C1 segment of cervical spinal cord (tissue), 14 donors: Measurements from ENCODE around the gene CCDC182.

Experiments used
- DNase-seq, 14 donors: peaks; one replicate each; lab custom pipeline; 2025; lab: John Stamatoyannopoulos, UW

The CCDC182 gene

GRCh38 chr17:57745242-57745641 lies at the start of gene CCDC182:
Gene CCDC182, minus strand, starts transcription at chr17:57745299. Its CDS starts 27 bp downstream, at chr17:57745272.
- no peak for DNase-seq

GRCh38 chr17:57794841-57795240 lies 49.7 kb upstream of the CCDC182 start:
- DNase-seq, result no peak

GRCh38 chr17:57788725-57789124 lies 43.6 kb upstream of the CCDC182 start:
- no peak for DNase-seq

DNA sequence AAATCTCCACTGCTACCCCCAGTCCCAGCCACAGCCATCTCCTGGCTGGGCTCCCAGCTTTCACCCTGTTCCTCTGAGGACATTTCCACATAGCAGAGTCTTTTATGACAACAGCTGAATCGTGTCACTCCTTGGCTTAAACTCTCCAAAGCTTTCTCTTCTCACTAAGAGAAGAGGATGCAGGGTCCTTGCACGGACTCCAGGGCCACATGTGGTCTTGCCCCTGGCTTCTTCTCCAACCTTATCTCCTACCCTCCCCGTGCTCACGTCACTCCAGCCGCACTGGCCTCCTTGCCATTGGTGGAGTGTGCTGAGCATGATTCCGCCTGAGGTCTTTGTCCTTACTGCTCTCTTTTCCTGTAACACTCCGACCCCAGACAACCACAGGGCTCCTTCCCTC lies 39.9 kb upstream of the CCDC182 start:
- no peak for DNase-seq

- DNase-seq, result no peak
These were observed 39.3 kb upstream of the CCDC182 start for GRCh38 chr17:57784226-57784895.

DNA sequence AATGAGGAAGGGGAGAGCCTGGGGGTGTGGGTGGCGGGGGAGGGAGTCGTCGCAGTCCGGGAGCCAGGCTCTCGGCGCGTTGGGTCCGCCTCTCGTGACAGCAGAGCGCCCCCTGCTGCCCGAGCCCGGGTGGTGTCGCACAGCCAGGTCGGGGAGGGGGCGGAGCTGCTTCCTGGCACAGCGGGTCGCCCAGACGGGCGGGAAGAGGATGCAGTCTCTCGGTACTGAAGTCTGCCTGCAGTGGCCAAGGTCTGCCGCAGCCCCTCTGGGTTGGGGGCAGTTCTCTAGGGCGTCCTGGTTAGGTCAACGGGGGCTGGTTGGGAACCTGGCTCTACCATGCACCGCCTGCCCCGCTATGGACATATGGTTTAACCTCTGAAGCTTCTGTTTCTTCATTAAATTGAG lies 38.2 kb upstream of the CCDC182 start:
- peak in 13 of 14 donors; percentile 9 to 83 (median 37) for DNase-seq

DNA sequence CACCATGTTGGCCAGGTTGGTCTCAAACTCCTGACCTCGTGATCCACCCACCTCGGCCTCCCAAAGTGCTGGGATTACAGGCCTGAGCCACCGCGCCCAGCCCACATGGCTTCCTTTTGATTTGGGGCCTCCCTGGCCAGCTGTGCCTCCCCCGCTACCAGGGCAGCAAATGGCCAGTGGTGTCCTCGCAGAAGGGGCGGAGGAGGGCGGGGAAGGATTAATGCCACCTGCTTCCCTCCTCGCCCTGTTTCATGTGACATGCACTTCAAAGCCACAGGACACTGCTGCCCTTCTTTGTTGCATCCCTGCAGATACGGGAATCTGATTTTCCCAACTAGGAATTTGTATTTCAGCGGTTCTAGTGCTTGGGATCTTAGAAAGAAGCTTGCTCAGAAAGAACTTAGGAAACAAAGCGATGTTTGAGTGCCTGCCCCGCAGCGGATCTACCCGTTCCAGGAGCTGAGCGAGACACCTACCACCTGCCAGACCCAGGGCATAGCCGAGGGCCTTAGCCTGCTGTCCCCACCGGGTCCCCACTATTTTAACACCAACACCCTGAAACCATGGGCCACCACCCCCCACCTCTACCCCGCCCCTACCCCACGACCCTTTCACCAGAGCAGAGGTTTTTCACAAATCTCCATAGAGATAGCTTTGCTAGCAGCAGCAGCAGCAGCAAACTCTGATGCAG lies 37.7 kb upstream of the CCDC182 start:
- DNase-seq, result peak in 1 of 14 donors; percentile 34

GRCh38 chr17:57782062-57782490 lies 37.0 kb upstream of the CCDC182 start:
- DNase-seq, result peak in 5 of 14 donors; percentile 8 to 52 (median 18)

DNA sequence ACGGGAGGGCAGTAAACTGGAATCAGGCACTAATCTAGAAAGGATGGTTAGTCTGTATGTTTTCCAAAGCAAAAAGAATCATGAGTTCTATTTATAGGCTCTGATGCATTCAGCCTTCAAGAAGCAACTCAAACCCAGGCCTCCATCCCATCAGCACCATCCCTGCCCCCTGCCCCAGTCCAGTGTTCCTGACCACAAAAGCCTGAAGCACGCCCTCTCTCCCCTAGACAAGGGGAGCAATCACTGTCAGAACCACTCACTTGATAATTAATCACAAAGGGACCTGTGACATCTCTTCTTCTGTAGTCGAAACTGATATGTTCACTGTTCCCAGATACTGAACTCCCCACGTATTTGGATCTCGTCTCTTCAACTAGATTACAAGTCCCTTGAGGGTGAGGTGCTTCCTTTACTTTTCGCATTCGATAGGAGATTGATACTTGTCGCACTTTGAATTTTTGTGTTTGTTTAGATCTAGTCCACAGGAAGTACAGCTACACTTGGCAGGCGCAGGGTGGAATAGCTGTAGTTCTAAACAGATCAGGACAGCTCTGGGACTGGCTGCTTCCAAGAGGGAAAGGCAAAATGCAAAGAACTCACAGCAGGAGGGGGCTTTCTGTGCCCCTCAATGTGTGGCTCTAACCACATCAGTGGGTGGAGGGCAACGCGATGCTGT lies 36.4 kb upstream of the CCDC182 start:
- DNase-seq, result no peak

DNA sequence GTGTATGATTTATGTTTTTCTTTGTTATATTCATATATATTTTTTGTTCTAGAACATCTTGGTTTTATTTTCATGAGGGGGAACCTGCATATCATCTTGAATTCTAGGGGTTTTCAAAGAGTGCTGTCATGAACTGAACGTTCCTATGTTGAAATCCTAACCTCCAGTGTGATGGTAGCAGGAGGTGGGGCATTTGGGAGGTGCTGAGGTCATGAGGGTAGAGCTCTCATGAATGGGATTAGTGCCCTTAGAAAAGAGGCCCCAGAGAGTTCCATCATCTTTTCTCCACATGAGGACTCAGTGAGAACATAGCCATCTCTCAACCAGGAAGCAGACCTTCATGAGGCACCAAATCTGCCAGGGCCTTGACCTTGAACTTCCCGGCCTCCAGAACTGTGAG lies 34.6 kb upstream of the CCDC182 start:
- no peak for DNase-seq

DNA sequence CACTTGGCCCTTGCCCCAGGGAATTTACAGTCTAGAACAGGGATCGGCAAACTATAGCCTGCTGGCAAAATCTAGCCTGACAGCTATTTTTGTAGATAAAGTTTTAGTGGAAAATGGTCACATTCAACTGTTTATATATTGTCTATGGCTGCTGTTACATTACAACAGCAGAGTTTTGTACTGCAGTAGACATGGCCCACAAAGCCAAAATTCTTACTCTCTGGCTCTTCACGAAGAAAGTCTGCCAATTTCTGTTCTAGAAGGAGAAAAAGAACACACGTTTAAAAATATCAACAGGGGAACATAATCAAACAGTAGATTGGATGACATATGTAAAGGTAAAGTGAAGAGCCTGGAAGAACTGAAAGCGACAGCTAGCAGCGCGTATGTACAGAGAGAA lies 33.2 kb upstream of the CCDC182 start:
- no peak for DNase-seq

- DNase-seq, result no peak
These were observed 31.3 kb upstream of the CCDC182 start for GRCh38 chr17:57776366-57776765.

GRCh38 chr17:57774872-57775271 lies 29.8 kb upstream of the CCDC182 start:
- no peak for DNase-seq

DNA sequence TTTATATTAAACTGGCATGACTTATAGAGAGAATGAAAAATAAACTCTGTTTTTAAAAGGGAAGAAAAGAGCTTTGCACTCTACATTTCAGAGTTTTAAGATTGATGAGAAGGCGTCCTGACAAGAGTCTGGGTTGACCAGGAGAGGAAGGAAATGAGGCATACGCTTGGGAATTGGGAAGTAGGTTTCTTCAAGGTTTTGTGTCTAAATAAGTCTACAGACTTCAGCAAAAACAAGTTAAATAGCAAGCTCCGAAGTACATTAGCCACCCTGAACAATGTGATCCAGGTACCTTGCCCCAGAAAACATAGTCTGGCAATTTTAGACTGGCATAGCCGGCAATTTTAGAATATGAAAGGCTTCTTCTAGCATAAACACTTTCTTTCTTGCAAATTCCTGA lies 28.5 kb upstream of the CCDC182 start:
- DNase-seq, result no peak

GRCh38 chr17:57772774-57773173 lies 27.7 kb upstream of the CCDC182 start:
- no peak for DNase-seq

GRCh38 chr17:57767561-57767960 lies 22.5 kb upstream of the CCDC182 start:
- no peak for DNase-seq

GRCh38 chr17:57766318-57766943 lies 21.3 kb upstream of the CCDC182 start:
- DNase-seq, result no peak

DNA sequence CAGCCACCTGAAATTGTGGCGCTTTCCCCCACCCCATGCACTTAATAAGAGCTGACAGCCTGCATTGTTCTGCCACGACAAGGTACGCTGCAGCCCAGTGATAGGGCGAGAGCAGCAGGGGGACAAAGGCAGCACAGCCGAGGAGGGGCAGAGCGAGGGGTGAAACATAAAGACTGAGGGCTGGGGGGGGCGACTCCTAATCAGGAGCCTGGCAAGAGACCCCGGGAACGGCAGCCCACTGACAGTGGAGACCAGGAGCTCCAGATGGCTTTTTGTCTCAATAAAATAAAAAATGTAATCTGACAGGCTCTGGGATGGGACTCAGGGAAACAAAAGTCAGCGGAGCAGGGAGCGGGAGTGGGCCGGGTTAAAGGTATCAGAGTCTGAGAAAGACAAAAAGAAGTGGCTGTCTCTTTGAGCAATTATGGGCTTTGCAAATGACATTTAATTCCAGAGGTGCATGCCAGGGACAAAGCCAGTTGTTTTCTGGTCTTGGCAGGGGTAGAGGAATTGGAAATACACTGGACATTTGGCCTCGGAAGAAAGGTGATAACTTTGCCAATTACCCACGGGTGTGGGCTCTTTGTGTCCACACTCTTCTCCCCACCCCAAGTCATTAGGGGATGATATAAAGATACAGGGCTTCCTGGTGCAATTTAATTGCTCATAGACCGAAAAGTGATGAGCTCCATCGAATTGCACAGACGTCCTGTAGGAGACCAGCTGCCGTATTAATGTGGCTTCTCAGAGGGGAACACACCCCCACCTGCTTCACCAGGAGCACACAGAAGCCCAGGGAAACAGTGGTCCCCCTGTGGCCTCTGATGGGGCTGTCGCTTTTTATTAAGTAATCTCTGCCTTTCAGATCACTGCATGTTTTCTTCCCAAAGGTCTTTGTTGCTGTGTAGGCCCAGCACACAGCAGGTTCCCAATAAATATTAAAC lies 17.6 kb upstream of the CCDC182 start:
- no peak for DNase-seq

- no peak for DNase-seq
These were observed 16.8 kb upstream of the CCDC182 start for GRCh38 chr17:57761887-57762286.

DNA sequence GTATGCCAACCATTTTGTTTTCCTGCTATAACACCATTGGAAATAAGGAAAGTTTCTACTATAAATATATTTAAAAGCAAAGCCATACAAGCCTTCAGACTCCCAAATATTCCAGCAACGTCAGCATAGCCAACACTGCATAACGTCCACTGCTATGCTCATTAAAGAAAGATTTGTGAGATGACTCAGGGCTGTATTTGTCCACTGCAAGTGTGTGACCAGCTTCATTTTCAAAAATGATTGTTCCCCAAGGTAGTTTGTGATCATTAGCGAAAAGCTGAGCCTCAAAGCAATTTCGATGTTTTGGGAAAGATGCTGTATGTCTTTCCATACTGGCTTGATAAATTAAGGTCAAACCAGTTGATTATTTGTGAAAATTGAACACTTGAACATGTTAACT lies 14.9 kb upstream of the CCDC182 start:
- no peak for DNase-seq

GRCh38 chr17:57758654-57759053 lies 13.6 kb upstream of the CCDC182 start:
- DNase-seq, result no peak
